GM21390 (cell line): ENCODE measurements around the gene TBC1D22A.
"Not testable (repeated sequence)": the region's sequence is repeated elsewhere in the genome, so short reads cannot be mapped to it uniquely, and the experiment has no call there.

Experiments used
- ATAC-seq: cut with Tn5 transposase; IDR thresholded peaks from one replicate; pipeline ENCODE4 v1.9.1; 2021; ENCODE audit not compliant: unreplicated experiment

The TBC1D22A gene

DNA sequence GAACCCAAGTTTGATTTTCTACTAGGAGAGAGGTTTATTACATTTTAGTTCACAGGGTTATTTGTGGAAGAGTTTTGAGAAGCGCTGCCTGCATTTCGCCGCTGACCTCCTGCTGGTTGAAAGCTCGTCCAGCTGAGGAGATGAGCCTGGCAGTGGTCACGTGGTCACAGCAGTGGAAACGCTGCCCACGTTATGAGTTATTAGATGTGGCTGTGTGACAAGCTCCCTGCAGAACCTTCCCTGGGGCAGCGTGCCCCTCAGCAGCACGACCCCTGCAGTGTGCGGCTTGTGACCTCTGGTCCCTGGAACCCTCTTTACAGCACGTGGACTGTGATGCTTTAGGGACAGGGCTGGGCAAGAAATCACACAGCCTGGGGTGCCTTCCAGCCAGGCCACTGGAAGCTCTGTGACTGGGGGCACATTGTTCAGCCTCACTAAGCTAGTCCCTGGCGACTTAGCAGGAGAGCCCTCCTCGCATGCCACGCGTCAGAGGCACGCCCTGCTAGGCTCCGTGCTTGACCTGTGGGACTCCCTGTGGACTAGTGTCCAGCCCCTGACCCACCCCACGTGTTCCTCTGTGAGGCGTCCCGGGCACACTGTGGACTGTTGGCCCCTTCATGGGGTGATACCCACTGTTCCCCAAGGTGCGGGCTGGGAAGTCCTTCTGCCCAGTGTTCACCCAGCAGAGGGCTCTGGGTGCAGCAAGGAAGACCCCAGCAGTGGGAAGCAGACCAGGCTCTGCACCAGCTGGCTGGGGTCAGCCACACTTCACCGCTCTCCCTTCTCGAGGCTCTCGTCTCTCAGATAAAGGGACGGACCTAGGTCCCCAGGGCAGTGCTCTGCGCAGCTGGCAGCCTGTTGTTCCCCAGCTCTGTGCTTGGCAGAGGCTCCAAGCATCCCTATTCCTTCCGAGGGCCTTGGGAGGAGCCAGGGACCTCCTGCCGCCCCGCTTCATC, 349.5 kb downstream of the TBC1D22A start:
- no peak for ATAC-seq

DNA sequence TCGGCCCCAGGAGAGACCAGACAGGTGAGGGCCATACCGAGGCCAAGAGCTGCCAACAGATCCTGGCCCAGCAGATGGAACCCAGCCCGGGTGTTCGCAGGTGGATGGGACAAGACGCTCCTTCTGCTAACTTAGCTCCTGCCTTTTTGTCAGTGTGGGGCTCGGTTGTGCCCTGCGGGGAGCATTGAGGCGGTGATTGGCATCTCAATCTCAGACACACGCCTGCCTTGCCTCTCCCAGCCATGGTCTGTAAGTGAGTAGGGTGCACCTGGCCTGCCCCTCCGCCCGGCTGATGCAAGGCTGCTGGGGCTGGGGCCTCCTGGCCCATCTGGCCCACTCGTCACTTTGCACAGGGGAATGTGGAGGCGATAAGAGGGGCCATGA, 350.1 kb downstream of the TBC1D22A start:
- no peak for ATAC-seq

DNA sequence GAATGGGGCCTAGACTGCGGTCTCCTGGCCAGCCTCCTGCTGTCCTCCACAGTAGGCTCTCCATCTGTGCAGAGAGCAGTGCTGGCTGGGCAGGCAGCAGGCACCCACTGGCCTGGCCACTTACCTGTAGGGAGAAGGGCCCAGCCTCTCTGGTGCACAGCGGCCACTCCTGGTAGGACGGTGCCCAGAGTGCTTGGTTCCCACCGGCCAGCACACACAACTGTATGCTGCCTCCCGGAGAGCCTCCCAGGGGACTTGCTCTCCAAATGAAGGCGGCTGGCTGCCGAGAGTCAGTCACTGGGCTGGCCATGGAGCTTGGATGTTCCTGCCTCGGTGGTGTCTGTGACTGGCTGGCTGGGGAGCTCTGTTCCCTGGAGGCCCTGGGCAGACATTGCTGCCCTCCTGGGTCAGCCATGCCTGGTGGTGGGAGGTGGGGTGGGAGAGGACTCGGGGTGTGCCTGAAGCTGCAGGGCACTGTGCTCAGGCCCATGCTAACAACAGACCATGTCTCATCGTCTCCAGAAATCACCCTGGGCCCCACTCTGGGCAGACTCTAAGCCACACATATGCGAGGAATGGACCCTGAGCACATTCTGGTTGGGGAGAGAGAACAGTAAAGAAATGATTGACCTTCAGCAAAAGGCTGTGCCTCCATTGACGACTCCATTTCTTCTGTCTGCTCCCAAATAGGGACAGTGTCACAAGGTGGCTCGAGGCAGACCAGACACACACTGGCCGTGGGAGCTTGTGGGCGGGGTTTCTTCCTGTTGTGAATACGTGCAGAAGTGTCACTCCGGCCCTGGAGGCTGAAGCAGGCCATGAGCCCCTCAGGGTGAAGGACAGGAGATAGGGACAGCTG, 350.8 kb downstream of the TBC1D22A start:
- ATAC-seq = no peak

DNA sequence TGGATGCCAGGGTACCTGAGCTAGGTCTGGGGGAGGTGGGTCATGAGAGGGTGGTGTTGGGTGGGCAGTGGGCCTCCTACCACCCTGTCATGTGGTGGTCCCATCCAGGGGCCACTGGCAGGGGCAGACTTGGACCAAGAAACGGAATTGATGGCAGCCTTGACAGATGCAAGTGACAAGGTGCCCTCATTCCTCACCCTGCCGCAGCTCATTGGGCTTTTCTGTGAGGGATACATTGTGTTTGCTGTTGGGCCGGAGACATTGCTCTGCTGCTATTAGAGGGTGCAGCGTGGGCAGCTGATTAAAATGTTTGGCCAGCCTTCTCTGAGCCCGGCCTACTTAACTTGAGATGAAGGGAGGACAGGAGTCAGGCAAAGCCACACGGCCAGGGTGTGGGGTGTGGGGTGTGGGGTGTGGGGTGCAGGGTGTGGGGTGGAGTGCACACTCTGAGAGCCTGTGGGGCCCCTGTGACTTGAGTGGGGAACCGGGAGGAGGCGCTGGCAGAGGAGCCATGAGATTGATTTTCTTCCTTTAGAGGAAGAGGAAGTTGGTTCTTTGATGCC, 351.5 kb downstream of the TBC1D22A start:
- ATAC-seq = no peak

DNA sequence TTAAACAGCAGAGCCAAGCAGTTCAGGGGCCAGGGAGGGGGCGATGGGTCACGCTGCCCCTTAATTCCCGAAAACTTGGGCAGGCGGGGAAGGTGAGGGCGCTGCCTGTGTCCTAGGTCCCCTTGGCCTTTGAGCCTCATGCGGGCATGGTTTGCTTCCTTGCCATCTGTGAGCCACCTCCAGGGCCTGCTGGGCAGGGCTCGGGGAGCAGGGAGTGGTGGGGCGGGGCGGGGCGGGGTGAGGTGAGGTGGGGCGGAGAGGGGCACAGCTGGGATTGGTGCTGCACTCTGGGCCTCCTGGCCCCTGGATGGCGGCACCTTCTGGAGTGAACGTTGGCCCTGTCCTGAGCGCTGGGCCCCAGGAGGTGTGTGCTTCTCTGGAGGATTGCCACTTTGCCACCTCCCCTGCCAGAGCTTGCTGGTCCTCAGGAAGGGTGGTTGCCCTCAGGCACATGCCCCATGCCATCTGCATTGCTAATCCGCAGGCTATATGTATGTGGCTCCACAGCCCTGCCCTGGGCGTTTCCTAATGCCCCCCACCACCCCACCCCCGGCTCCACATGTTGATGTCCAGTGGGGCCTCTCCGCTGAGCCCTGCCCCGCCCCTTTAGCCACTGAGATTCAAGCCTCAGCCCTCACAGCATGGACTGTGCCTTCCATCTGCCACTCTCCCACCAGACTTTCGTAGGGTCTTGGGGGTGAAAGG, 352.5 kb downstream of the TBC1D22A start:
- ATAC-seq = no peak

DNA sequence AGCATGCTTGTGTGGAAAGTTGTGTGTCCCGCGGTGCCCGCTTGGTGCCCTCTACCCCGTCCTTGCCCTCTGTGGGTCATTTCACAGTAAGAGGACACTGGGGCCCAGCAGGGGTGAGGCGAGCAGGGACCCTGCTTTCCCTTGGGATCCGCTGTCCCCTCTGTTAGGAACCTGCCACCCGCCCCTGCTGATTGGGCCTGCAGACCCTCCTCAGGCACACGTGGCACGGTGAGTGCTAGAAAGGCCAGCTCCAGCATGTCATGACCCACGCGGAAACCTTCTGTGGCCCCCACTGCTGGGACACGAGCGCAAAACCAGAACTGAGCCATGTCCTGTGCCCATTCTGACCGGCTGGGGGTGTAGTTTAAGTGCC, 353.1 kb downstream of the TBC1D22A start:
- no peak for ATAC-seq

DNA sequence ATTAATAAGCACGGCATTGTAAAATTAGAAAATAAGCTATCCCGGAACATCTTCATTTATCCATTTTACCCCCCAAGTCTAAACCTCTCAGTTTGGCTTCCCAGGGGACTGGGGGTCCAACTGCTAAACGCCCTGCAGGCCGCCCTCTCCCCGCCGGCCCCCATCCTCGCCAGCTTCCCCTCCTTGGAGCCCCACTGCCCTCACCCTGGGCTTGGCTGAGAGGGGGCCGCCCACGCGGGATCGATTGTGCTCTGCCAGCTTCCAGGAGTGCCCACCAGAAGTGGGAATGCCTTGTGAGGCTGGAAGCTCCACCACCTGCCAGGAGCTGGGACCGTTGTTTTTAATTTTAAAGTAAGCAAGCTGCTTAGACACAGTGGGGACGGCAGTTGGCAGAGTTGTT, 353.5 kb downstream of the TBC1D22A start:
- ATAC-seq = no peak

DNA sequence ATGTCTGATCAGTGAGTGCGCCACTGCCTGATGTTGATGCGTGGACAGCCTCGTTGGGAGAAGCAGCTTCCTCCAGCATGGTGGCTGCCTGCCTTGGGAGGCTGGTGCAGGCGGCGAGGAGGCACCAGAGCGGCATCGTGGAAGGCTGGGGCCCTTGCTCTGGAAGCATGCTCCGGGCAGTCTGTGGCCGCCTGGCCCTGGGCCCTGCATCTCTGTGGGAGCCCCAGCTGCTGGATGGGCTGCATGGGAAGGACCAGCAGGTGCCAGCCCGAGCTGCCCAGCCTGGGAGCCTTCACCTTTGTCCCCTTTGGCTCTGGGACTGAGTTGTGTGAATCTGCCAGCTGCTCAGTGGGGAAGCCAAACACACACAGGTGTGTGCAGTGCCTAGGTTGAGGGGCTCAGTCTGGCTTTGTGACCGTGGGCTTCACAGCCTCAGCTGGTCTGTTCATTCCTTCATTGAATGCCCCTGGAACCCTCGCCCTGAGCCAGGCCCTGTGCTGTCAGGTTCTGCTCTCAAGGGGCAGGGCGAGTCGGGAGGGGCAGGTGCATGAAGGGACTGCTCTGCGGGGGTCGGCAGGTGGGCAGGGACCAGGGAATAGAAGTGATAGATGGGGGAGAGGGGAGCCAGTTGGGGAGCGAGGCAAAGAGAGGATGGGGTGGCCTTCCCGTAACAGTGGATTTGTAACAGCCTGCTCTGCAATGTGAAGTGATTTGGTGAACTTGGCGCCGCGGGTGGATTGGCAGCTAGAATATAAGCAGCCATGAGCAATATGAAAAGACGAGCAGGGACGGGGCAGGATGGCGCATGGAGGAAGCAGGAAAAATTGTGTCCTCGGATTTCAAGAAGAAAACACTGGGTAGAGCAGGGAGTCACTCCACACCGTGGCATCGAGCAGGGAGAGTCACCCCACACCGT, 354.2 kb downstream of the TBC1D22A start:
- no peak for ATAC-seq

DNA sequence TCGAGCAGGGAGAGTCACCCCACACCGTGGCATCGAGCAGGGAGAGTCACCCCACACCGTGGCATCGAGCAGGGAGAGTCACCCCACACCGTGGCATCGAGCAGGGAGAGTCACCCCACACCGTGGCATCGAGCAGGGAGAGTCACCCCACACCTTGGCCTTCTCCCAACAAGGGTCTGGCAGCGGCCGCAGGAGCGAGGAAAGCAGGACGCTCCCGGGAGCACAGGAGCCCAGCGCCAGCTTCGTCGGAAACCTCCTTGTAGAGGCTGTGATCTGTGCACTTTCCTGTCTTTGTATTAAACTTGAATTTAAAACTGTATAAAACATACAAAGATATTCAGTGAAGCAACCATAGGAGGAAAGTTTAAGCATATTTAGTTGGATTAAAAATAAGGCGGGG, 355.0 kb downstream of the TBC1D22A start:
- ATAC-seq = not testable (repeated sequence)

DNA sequence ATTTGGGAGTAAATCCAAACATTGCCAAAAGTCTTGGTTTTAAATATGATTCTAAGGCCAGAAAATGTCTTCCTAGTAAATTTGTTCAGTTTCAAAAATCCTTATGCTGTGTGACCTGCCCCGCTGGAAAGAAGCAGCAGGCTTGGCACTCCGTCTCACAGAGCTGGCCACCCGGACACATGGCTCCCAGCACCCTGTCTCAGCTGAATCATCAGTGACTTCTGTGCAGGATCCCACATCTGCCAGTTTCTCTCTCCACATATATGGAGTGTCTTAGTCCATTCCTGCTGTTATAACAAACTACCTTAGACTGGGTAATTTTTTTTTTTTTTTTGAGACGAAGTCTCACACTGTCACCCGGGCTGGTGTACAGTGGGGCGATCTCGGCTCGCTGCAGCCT, 356.7 kb downstream of the TBC1D22A start:
- ATAC-seq = no peak

DNA sequence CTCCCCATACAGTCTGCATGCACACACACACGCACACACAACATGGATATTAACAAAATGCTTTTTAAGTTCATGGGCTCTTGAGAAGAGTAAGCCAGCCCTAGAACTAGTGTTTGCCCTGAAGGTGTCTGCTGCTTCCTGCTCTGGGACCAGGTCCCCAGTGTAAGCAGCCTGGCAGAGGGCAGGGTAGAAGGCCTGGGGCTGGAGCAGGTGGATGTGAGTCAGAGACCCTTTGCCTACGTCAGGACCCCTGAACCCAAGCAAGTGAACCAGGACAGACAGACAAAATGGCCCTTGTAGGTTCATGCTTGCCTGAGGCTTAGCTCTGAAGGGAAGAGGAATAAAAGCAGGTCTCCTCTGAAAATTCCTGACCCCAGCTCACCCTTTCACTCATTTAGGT, 357.9 kb downstream of the TBC1D22A start:
- ATAC-seq = no peak

DNA sequence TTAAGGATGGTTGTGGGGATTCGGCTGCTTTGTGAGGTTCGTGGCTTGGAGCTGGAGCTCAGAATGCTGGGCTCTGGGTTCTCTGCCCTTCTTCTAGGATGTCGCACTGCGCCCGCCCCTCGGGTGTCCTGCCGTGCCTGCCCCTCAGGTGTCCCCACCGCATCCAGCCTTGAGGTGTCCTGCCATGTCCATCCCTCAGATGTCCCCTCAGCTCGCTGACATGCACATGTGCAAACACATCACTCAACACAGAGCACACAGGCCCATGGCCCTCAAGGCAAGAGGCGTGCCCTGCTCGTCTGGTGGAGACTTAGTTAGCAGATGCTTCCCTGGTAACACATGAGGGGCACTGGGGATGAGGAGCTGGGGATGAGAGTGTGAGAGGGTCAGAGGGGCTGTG, 359.3 kb downstream of the TBC1D22A start:
- ATAC-seq = no peak

DNA sequence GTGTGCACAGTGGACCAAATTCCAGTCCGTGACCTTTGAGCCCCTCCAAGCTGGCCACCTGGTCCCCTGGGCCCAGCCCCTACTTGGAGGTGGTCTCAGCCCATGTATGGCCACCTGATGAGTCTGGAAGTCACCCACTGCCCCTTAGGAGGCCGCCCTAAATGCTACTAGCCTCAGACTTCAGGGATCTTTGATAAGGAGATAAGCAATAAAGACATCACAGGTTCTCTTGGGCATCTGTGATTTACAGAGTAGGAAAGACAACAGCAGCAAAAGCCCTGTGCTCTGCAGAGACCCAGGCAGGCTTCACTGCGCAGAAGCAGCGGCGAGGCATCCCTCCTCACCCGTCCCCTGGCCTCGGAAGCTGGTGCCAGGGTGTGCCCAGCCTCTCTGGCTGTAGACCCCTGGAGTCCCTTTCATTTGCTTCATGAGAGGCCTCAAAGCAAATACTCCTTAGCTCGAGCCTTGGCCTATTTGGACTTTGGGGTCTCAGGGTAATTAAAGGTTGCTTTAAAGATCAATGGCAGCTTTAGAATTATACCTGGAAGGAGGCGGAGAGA, 360.1 kb downstream of the TBC1D22A start:
- ATAC-seq = no peak

DNA sequence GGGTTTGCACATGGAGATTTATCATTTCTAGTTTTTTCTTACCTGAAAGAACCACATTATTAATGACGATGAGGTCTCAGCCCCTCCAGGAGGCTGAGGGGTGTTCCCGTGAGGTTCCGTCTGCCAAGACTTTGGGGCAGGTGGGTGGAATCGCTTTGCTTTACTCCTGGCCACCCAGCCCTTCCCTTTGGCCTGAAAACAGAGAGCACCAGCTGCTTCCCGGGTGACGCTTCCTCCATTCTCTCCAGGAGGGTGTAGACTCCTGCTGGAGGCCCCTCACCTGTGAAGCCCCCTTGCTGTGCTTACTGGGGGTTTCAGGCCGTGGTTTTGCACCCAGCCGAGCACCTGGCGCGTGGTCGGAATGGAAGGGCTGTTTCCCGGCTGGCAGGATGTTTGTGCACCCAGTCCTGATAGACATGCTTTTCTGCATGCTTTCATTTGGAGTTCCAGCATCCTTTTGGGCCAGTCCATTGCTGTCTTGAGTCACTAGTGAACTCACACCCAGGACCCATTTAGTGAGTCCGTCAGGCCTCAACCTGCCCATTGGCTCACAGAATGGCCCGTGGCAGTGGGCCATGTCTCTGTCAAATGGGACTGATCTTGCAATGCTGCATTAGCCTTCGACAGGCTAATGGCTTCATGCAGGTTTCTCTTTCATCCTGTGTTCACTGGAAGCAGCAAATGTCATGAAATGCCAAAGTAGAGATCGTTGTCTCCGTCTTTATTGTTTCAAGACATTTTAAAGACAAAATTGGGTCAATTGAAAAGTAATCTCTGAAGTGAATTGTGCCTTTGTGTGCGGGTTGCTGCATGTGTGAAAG, 360.8 kb downstream of the TBC1D22A start:
- no peak for ATAC-seq

DNA sequence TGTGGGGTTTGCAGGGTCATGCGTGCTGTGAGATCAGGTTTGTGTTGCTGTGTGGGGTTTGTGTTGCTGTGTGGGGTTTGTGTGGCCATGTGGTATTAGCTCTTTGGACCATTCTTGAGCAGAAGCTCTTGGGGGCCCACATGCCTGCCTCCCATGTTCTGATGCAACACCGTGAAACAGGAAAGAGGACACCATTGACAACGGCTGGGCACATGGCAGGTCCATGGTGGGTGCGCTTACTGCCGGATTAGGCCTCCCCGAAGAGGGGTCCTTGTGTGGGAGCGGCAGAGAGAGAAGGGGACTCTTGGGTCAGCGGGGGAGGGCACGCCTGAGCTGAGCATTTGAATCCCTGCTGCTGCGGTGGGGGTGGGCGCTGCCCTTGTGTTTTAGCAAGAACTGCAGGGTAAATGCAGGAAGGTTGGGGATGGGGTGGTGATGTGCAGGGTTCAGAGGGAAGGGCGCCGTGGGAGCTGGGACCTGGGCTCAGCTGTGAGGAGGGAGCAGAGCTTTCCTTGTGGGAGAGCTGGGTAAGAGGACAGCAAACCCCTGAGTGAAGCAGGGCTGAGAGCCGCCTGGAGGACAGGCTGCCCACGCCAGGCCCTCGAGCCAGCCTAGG, 361.5 kb downstream of the TBC1D22A start:
- no peak for ATAC-seq

DNA sequence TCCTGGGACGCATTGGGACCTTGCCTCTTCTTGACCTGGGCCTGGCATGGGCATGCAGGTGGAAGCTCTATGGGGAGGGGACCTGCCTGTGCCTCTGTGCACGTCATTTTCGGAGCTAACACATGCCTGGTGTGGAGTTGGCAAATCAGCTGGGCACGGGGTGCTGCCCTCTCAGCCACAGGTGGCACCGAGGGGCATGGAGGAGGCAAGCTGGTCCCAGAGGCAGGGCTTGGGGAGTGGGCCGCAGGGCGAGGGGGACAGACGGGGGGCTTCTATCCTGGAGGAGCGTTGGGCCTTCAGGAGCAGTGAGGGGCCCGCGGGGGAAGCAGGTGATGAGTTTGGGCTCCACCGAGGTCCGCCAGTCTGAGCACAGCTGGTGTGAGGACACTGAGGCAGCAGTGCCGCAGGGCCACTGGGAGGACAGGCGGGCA, 362.0 kb downstream of the TBC1D22A start:
- no peak for ATAC-seq

DNA sequence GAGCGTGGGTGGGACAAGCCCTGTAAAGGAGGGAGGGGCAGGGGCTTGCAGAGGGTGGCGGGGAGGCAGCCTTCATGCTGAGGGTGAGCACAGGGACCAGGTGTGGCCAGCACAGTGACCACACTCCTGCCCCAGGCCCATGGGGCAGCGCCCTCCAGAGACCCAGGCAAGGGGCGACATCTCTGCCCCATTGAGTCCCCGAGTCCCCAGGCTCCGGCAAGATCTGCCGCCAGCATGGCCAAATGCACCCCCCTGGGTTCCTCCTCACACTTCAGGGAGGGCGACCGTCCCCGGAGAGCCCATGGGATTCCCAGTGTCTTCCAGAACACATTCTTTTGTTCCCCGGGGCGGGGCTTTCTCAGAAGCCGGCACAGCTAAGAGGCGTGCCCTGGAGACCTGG, 362.5 kb downstream of the TBC1D22A start:
- no peak for ATAC-seq

DNA sequence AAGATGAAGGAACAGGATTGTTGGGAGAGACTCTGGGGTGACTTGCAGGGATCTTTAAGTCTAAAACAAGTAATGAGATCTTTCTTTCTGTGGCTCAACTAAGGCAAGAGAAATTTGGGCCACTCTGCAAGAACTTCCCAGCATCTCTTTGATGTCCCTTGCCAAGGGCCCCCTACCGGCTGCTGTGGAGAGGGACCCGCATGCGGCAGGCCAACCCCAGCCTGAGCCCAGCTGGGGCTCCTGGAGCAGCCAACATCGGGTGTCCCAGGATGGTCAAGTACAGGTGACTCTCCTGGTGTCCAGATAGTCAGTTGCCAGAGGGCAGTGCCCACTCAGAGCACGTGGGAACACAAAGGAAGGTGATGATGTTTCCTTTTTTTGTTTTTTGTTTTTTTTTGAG, 363.2 kb downstream of the TBC1D22A start:
- no peak for ATAC-seq
